NT2/D1 (cell line): Measurements from ENCODE around the gene PTPRT.
A peak's percentile ranks its signal among the peaks of the same experiment; 100 is the strongest.

ENCODE experiments used
- DNase-seq: peaks from one replicate; pipeline ENCODE4 v3.0.0-alpha.2; 2011; ENCODE audit warnings: low read depth, low spot score
- H3K27me3 ChIP-seq: 2 replicates; pipeline ENCODE4 v1.6.0; 2011; ENCODE audit warnings: mild to moderate bottlenecking; ENCODE audit not compliant: insufficient read length, insufficient read depth
- H3K36me3 ChIP-seq: 2 replicates; pipeline ENCODE4 v1.6.1; 2011; ENCODE audit warnings: mild to moderate bottlenecking, low read length, mixed read lengths; ENCODE audit not compliant: insufficient read depth, insufficient read length
- H3K4me1 ChIP-seq: 2 replicates; pipeline ENCODE4 v1.5.1; 2011; ENCODE audit not compliant: insufficient read depth, insufficient read length
- H3K4me3 ChIP-seq: 2 replicates; pipeline ENCODE4 v1.5.1; 2011; ENCODE audit warnings: low read depth; ENCODE audit not compliant: insufficient read length
- H3K9ac ChIP-seq: 2 replicates; pipeline ENCODE4 v1.6.0; 2011; ENCODE audit warnings: low read depth; ENCODE audit not compliant: insufficient read length
- H3K9me3 ChIP-seq: 2 replicates; pipeline ENCODE4 v1.5.1; 2011; ENCODE audit warnings: mild to moderate bottlenecking, low read length; ENCODE audit not compliant: insufficient read depth
- SUZ12 ChIP-seq: IDR thresholded peaks from 2 replicates; pipeline ENCODE4 v1.6.1; 2011; ENCODE audit not compliant: insufficient read length, insufficient read depth; ENCODE audit errors: extremely low read depth
- YY1 ChIP-seq: IDR thresholded peaks from 2 replicates; pipeline ENCODE4 v1.6.1; 2011; ENCODE audit not compliant: insufficient read length, insufficient read depth
- ZNF274 ChIP-seq: IDR thresholded peaks from 2 replicates; pipeline ENCODE4 v1.6.1; 2011; ENCODE audit warnings: mild to moderate bottlenecking, low read depth, low read length

PTPRT gene

DNA sequence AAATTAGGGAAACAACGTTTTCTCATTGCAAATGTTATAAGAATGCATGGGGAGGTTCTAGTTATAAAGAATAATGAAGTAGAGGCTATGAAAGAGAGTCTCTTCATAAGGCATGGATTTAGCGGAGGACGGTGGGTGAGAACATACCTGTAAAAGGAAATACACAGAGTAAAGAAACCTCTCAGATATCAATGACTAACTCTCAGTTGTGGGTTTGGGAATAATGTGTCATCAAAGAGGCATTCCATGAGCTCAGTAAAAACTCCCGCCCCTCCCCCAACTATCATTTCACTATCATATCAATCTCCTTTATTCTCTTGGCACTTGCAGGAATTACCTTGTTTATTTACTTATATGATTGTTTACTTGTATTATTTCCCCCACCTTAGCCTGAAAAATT lies 695.4 kb downstream of the PTPRT start:
- Histone ChIP-seq H3K4me1 (no peaks in the 10 kb centered on the region), H3K9ac (no peak overlapping the region), H3K27me3 (no peaks in the 10 kb centered on the region), H3K9me3 (no peaks in the 10 kb centered on the region), H3K36me3 (no peaks in the 10 kb centered on the region), H3K4me3 (no peak overlapping the region)
- no peak for DNase-seq
- TF ChIP-seq ZNF274 (no peak), SUZ12 (no peak), YY1 (no peak)

DNA sequence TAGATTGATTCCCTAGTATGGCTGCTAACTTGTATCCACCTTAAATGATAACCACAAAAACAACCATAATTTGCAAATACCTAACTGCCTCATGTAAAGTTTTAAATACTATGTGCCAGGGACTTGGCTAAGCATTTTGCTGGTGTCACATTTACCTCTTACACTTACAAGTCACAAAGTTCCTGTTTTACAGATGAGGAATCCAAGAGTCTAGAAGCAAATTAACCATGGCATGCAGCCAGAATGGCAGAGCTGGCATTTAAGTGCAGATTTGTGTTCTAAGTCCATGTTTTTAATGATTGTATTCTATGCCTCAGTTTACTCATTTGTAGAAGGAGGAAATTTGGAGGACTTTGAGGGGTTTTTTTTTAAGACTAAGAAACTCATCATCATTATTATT lies 696.7 kb downstream of the PTPRT start:
- no peak for TF ChIP-seq YY1
- no peak for TF ChIP-seq SUZ12
- no peak for TF ChIP-seq ZNF274
- H3K36me3 ChIP-seq: no peaks in the 10 kb centered on the region
- H3K4me1 ChIP-seq: no peaks in the 10 kb centered on the region
- DNase-seq: no peak
- H3K9me3 ChIP-seq: no peaks in the 10 kb centered on the region
- H3K27me3 ChIP-seq: no peaks in the 10 kb centered on the region
- H3K4me3 ChIP-seq: no peak overlapping the region
- no peak overlapping the region for H3K9ac ChIP-seq

DNA sequence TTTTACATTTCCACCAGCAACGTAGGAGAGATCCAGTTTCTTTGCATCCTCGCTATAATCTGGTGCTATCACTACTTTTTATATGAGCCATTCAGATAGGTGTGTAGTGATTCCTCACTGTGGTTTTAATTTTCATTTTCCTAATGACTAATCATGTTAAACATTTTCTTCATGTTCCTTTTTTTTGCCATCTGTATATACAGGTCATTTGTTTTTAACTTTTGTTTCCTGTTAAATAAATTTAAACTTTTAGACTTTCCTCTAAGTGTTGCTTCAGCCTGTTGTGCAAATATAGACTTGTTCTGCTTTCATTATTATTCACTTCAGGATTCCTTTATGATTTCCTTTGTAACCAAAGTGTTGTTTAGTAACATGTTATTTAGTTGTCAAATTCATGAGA lies 697.4 kb downstream of the PTPRT start:
- Histone ChIP-seq H3K27me3 (no peaks in the 10 kb centered on the region), H3K4me1 (no peaks in the 10 kb centered on the region), H3K9me3 (0 out of 2 replicates have a peak, but pooled peaks cover 2% of the 10 kb centered on the region), H3K4me3 (no peak overlapping the region), H3K9ac (no peak overlapping the region), H3K36me3 (no peaks in the 10 kb centered on the region)
- no peak for TF ChIP-seq SUZ12
- TF ChIP-seq YY1: no peak
- no peak for TF ChIP-seq ZNF274
- no peak for DNase-seq

DNA sequence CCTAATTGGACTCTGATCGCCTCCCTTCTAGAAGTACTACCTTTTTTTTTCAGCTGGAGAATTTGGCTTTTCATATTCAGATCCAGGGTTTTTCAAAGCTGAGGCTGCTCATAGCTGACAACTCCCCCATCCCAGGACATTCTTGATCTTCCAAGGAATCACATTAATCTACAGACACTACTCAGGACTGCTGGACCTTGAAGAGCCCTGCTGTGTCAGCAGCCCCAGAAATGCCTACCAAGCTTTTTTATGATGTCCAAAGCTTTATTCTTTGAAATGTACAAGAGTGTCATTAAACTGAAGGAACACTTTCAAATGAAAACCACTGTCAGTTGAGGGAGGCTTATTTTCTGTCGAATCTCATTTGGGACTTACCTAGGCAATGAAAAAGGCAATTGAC lies 704.1 kb downstream of the PTPRT start:
- DNase-seq: no peak
- Histone ChIP-seq H3K9me3 (0 out of 2 replicates have a peak, but pooled peaks cover 10% of the 10 kb centered on the region), H3K27me3 (no peaks in the 10 kb centered on the region), H3K36me3 (no peaks in the 10 kb centered on the region), H3K9ac (no peak overlapping the region), H3K4me3 (no peak overlapping the region), H3K4me1 (no peaks in the 10 kb centered on the region)
- TF ChIP-seq YY1: no peak
- no peak for TF ChIP-seq ZNF274
- no peak for TF ChIP-seq SUZ12

DNA sequence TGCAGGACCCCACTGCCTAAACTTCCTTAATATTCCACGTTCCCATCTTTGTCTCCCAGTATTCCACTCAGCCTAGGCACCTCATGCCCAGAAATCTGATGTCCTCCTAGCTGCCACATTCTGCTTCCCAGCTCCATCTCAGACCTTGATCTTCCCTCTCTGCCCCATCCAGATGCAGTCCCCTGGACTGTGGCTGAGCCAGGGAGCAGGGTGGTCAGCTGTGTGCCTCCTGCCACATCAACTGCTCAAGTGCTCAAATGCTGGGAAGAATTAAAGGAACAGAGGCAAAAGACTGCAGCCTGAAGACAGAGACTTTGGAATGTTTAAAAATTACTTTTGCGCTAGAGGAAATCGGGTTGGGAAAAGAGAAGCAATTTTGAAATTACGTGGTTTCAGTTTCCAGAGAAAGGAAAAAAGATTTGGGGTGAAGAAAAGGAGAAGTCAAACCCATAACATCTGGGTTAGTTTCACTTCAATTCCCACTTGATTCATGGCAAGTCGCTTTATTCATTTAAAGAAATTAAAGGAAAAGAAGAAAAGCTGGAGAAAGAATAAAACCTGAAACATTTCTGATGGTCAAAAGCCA lies 704.8 kb downstream of the PTPRT start:
- H3K9ac ChIP-seq: no peak overlapping the region
- DNase-seq: no peak
- H3K36me3 ChIP-seq: no peaks in the 10 kb centered on the region
- TF ChIP-seq YY1: no peak
- TF ChIP-seq ZNF274: no peak
- TF ChIP-seq SUZ12: no peak
- H3K4me3 ChIP-seq: no peak overlapping the region
- 0 out of 2 replicates have a peak, but pooled peaks cover 10% of the 10 kb centered on the region for H3K9me3 ChIP-seq
- no peaks in the 10 kb centered on the region for H3K27me3 ChIP-seq
- H3K4me1 ChIP-seq: no peaks in the 10 kb centered on the region

DNA sequence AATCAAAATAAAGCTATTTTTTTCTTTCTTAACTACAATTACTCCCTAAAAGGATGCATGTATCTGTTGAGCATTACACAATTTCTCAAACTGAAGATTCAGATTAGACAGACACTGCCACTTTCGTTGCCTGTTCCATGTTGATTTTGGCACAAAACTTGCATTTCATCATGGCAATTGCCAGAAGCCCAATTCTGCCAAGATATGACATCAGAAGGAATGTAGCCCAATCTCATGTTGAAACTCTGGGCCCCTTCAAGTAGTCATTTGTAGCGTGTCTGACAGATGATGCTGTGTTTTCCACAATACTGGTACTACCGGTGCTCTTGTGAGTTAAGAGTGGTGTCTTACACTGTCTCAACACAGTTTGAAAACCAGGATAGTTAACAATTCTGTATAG lies 705.4 kb downstream of the PTPRT start:
- H3K9me3 ChIP-seq: 0 out of 2 replicates have a peak, but pooled peaks cover 10% of the 10 kb centered on the region
- no peaks in the 10 kb centered on the region for H3K36me3 ChIP-seq
- no peak overlapping the region for H3K4me3 ChIP-seq
- no peaks in the 10 kb centered on the region for H3K4me1 ChIP-seq
- no peak for DNase-seq
- no peaks in the 10 kb centered on the region for H3K27me3 ChIP-seq
- no peak overlapping the region for H3K9ac ChIP-seq
- TF ChIP-seq SUZ12: no peak
- TF ChIP-seq YY1: no peak
- no peak for TF ChIP-seq ZNF274

DNA sequence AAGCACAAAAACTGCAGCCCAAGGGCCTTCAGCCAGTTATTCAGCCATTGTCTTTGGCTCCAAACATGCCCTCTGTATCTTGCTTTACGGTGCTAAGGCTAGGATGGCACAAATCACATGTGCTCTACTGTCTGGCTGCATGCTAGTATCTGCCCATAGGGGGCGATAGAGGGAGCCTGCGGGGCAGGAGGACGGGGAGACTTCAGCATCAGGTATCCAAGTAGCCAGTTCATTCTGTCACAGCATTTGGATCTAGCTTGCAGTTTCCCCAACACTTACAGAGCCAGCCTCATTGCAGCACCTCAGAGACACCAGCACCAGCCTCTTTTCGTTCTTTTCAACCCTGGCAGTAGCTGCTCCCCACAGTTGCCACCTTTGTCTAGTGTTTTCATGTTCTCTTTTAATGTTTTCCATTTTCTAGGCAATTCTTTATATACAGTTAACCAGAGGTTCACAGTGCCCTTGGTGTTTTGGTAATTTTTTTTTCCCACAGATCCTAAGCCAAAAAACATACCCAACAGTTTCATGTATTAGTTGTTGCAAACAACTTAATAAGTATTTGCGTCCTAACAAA lies 705.9 kb downstream of the PTPRT start:
- no peak for TF ChIP-seq ZNF274
- no peak for TF ChIP-seq YY1
- no peak for TF ChIP-seq SUZ12
- peak; percentile 71 for DNase-seq
- no peaks in the 10 kb centered on the region for H3K4me1 ChIP-seq

DNA sequence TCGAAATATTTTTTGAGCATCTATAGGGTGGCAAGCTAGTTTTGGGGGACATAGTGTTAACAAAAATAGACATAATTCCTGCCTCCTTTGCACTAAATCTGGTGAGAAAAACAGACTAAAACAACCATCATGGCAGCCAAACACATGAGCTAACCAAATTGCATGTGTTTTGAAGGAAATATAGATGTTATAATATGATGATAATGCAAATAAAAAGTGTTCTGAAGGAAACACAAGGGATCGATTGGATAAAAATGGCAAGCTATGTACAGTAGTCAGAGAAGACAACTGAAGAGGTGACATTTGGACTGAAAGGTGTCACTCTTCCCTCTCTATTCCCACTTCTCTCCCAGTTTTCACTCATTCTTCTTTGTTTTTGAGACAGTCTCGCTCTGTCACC lies 706.9 kb downstream of the PTPRT start:
- no peak overlapping the region for H3K4me3 ChIP-seq
- H3K4me1 ChIP-seq: no peaks in the 10 kb centered on the region
- 0 out of 2 replicates have a peak, but pooled peaks cover 10% of the 10 kb centered on the region for H3K9me3 ChIP-seq
- DNase-seq: no peak
- H3K27me3 ChIP-seq: no peaks in the 10 kb centered on the region
- H3K9ac ChIP-seq: no peak overlapping the region
- TF ChIP-seq ZNF274 (no peak), SUZ12 (no peak), YY1 (no peak)
- no peaks in the 10 kb centered on the region for H3K36me3 ChIP-seq

More for the DNA sequence above, 705.9 kb downstream of the PTPRT start:
- 0 out of 2 replicates have a peak, but pooled peaks cover 10% of the 10 kb centered on the region for H3K9me3 ChIP-seq
- H3K4me3 ChIP-seq: no peak overlapping the region
- H3K9ac ChIP-seq: no peak overlapping the region
- no peaks in the 10 kb centered on the region for H3K27me3 ChIP-seq
- no peaks in the 10 kb centered on the region for H3K36me3 ChIP-seq
